SK-N-SH (cell line): ENCODE data around the gene UBE2G1.

Experiments used
- FOSL2 ChIP-seq: IDR thresholded peaks from 2 replicates; pipeline ENCODE4 v1.4.0; 2012; ENCODE audit warnings: low read depth, mild to moderate bottlenecking, moderate library complexity, borderline replicate concordance
- JUND ChIP-seq: IDR thresholded peaks from 2 replicates; pipeline ENCODE4 v1.4.0; 2012
- NFIC ChIP-seq: IDR thresholded peaks from 2 replicates; pipeline ENCODE4 v1.4.0; 2012; ENCODE audit warnings: borderline replicate concordance
- NRF1 ChIP-seq: IDR thresholded peaks from 2 replicates; pipeline ENCODE4 v1.6.1; 2012; ENCODE audit warnings: low read depth, mild to moderate bottlenecking, low read length
- TF ChIP-seq, protein P1 (sequence below): fragments of 200-600 bp; sonication (generic); IDR thresholded peaks from 2 replicates; pipeline ENCODE4 v1.6.1; 2017; ENCODE audit warnings: antibody characterized with exemption, mild to moderate bottlenecking, moderate library complexity

- no peak for TF ChIP-seq FOSL2
- TF ChIP-seq NRF1 = no peak
- TF ChIP-seq, protein P1, sequence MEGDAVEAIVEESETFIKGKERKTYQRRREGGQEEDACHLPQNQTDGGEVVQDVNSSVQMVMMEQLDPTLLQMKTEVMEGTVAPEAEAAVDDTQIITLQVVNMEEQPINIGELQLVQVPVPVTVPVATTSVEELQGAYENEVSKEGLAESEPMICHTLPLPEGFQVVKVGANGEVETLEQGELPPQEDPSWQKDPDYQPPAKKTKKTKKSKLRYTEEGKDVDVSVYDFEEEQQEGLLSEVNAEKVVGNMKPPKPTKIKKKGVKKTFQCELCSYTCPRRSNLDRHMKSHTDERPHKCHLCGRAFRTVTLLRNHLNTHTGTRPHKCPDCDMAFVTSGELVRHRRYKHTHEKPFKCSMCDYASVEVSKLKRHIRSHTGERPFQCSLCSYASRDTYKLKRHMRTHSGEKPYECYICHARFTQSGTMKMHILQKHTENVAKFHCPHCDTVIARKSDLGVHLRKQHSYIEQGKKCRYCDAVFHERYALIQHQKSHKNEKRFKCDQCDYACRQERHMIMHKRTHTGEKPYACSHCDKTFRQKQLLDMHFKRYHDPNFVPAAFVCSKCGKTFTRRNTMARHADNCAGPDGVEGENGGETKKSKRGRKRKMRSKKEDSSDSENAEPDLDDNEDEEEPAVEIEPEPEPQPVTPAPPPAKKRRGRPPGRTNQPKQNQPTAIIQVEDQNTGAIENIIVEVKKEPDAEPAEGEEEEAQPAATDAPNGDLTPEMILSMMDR = no peak
- no peak for TF ChIP-seq JUND
- no peak for TF ChIP-seq NFIC
Measured at GRCh38 chr17:4344926-4345325, 21.5 kb downstream of the UBE2G1 start.
